HepG2 (cell line): ENCODE results near the gene SLC4A5. TPM values are rescaled to one million over a fixed set of nuclear protein-coding genes. Genes with fewer than 3 reads are reported as not detected.

ENCODE experiments used
- ATAC-seq: fragments of 200-7000 bp; cut with Tn5 transposase; 3 replicates; pipeline ENCODE4 v1.9.1; 2020; ENCODE audit warnings: mild to moderate bottlenecking, moderate library complexity
- BruUV-seq: library from RNA; stranded (reverse); fragments of 400-500 nt; replicated peaks from 2 replicates; lab custom pipeline; 2021; lab: Mats Ljungman, UMichigan
- CTCF ChIA-PET: fragments of 300-600 bp; formaldehyde crosslinking; extraction: SDS; loops from one replicate; lab custom pipeline; 2021; ENCODE audit warnings: low total read pairs, inconsistent platforms, low intra/inter-chr PET ratio; lab: Yijun Ruan, JAX
- POLR2A ChIA-PET: fragments of 350-600 bp; sonication (Branson Sonifier 250); formaldehyde crosslinking; loops from one replicate; lab custom pipeline; 2020; ENCODE audit warnings: antibody characterized with exemption, inconsistent platforms; lab: Yijun Ruan, JAX
- DNase-seq: peaks from one replicate; pipeline ENCODE4 v3.0.0-alpha.2; 2015; ENCODE audit warnings: low spot score
- FAIRE-seq: peaks from 3 replicates; lab custom pipeline; 2011; peaks lifted over from hg19 to GRCh38; lab: Jason Lieb, UNC
- H2AFZ ChIP-seq: one replicate; pipeline ENCODE4 v1.6.1; 2011; ENCODE audit warnings: low read length, inconsistent platforms
- H3K27ac ChIP-seq: fragments of 300-600 bp; 3 replicates; pipeline ENCODE4 v1.8.0; 2011; ENCODE audit warnings: mixed run types, mild to moderate bottlenecking, mixed read lengths, low read length, inconsistent platforms; ENCODE audit not compliant: insufficient read depth; ENCODE audit errors: extremely low read length
- H3K27me3 ChIP-seq, 2 experiments: fragments of 200-600 bp in 1 of 2; 2 replicates in 1 of 2; 3 replicates in 1 of 2; pipeline versions ENCODE4 v1.6.0 to v1.8.0; 2011; ENCODE audit warnings: low read length in 2 of 2, mild to moderate bottlenecking in 2 of 2, moderate library complexity in 2 of 2, inconsistent platforms in 1 of 2; ENCODE audit not compliant: insufficient read depth in 2 of 2, control insufficient read depth in 1 of 2
- H3K36me3 ChIP-seq, 2 experiments: fragments of 200-600 bp in 1 of 2; replicated peaks in 1 of 2; 2 replicates in 1 of 2; 3 replicates in 1 of 2; pipeline versions ENCODE4 v1.5.1 to v1.8.0; 2011; ENCODE audit warnings: low read length in 2 of 2, inconsistent platforms in 1 of 2; ENCODE audit not compliant: insufficient read depth in 2 of 2, control insufficient read depth in 1 of 2
- H3K4me1 ChIP-seq: 2 replicates; pipeline ENCODE4 v1.5.1; 2012; ENCODE audit warnings: low read length, inconsistent platforms; ENCODE audit not compliant: insufficient read depth
- H3K4me2 ChIP-seq: 2 replicates; pipeline ENCODE4 v1.6.0; 2011; ENCODE audit warnings: low read depth, low read length, inconsistent platforms
- H3K4me3 ChIP-seq, 3 experiments: fragments of 200-600 bp in 1 of 3; sonication (generic), shearing (Covaris generic) in 1 of 3; replicated peaks in 1 of 3; 2 replicates each; pipeline ENCODE4 v1.5.1; 2011 to 2016; ENCODE audit warnings: low read length in 3 of 3, inconsistent platforms in 2 of 3, low read depth in 2 of 3, mild to moderate bottlenecking in 2 of 3, control low read depth in 1 of 3, mixed read lengths in 1 of 3; ENCODE audit not compliant: insufficient read depth in 1 of 3
- H3K79me2 ChIP-seq: one replicate; pipeline ENCODE4 v1.6.1; 2011; ENCODE audit warnings: low read length, inconsistent platforms; ENCODE audit not compliant: insufficient read depth
- H3K9ac ChIP-seq: 2 replicates; pipeline ENCODE4 v1.6.0; 2011; ENCODE audit warnings: mild to moderate bottlenecking, low read depth, low read length, inconsistent platforms; ENCODE audit not compliant: insufficient read depth
- H3K9me3 ChIP-seq: 2 replicates; pipeline ENCODE4 v1.5.1; 2012; ENCODE audit warnings: mild to moderate bottlenecking, low read length
- H4K20me1 ChIP-seq: 2 replicates; pipeline ENCODE4 v1.6.0; 2011; ENCODE audit warnings: inconsistent platforms, mild to moderate bottlenecking, low read length, moderate library complexity; ENCODE audit not compliant: insufficient read depth
- BATF2 ChIP-seq: sonication (generic); formaldehyde crosslinking; IDR thresholded peaks from 2 replicates; pipeline ENCODE4 v1.8.0; 2022; ENCODE audit warnings: mild to moderate bottlenecking, missing genetic modification reagents, moderate library complexity
- FOSL2 ChIP-seq: sonication (generic); formaldehyde crosslinking; IDR thresholded peaks from 2 replicates; pipeline ENCODE4 v1.4.0; 2020; ENCODE audit warnings: missing genetic modification reagents
- GATAD2A ChIP-seq: IDR thresholded peaks from 2 replicates; pipeline ENCODE4 v1.6.1; 2016
- GRHL1 ChIP-seq: sonication (generic); formaldehyde crosslinking; conservative IDR thresholded peaks from 2 replicates; pipeline ENCODE4 v1.8.0; 2022; ENCODE audit warnings: missing genetic modification reagents
- HCFC1 ChIP-seq: fragments of 150-350 bp; IDR thresholded peaks from 2 replicates; pipeline ENCODE4 v1.6.1; 2014; ENCODE audit warnings: low read depth, low read length
- HOMEZ ChIP-seq: IDR thresholded peaks from 2 replicates; pipeline ENCODE4 v1.6.1; 2016; ENCODE audit warnings: low read depth
- KLF6 ChIP-seq: IDR thresholded peaks from 2 replicates; pipeline ENCODE4 v1.8.0; 2016; ENCODE audit warnings: missing biosample characterization, missing genetic modification reagents
- LRRFIP1 ChIP-seq: sonication (generic); formaldehyde crosslinking; conservative IDR thresholded peaks from 2 replicates; pipeline ENCODE4 v1.4.0; 2020; ENCODE audit warnings: missing genetic modification reagents
- NFYB ChIP-seq: sonication (generic); formaldehyde crosslinking; IDR thresholded peaks from 2 replicates; pipeline ENCODE4 v1.4.0; 2020; ENCODE audit warnings: missing genetic modification reagents
- PCBP1 ChIP-seq: fragments of 200-400 bp; formaldehyde crosslinking; IDR thresholded peaks from 2 replicates; pipeline ENCODE4 v1.6.1; 2017; ENCODE audit warnings: mild to moderate bottlenecking, low read depth, low read length, borderline replicate concordance
- SMYD3 ChIP-seq: sonication (generic); formaldehyde crosslinking; IDR thresholded peaks from 2 replicates; pipeline ENCODE4 v1.8.1; 2023; ENCODE audit warnings: mild to moderate bottlenecking, missing genetic modification reagents
- SOX6 ChIP-seq, 2 experiments: fragments of 450-650 bp in 1 of 2; sonication (generic) in 1 of 2; formaldehyde crosslinking in 1 of 2; IDR thresholded peaks; 2 replicates each; pipeline versions ENCODE4 v1.4.0 to v1.6.1; 2017 to 2020; ENCODE audit warnings: antibody characterized with exemption in 1 of 2, mild to moderate bottlenecking in 1 of 2, missing genetic modification reagents in 1 of 2
- SRSF1 ChIP-seq: fragments of 200-400 bp; formaldehyde crosslinking; optimal IDR thresholded peaks from 2 replicates; pipeline ENCODE3; 2017; ENCODE audit warnings: mild to moderate bottlenecking, low read depth, low read length, moderate library complexity
- ZBTB1 ChIP-seq: sonication (generic); formaldehyde crosslinking; IDR thresholded peaks from 2 replicates; pipeline ENCODE4 v1.4.0; 2020; ENCODE audit warnings: missing genetic modification reagents, borderline replicate concordance
- ZNF205 ChIP-seq: IDR thresholded peaks from 2 replicates; pipeline ENCODE4 v1.6.1; 2018; ENCODE audit warnings: missing biosample characterization, missing genetic modification reagents
- ZNF567 ChIP-seq: sonication (generic); formaldehyde crosslinking; IDR thresholded peaks from 2 replicates; pipeline ENCODE4 v1.8.1; 2023; ENCODE audit warnings: mild to moderate bottlenecking, missing genetic modification reagents, borderline replicate concordance
- ZNF740 ChIP-seq: sonication (generic); formaldehyde crosslinking; IDR thresholded peaks from 2 replicates; pipeline ENCODE4 v1.4.0; 2020; ENCODE audit warnings: missing genetic modification reagents
- WGBS: methylation state at CpG from one replicate; pipeline ENCODE4 v1.1.6; 2017; ENCODE audit warnings: low lambda C conversion rate; 5-methylcytosine and 5-hydroxymethylcytosine counted together
- in situ Hi-C: cut with HindIII; loops from 2 replicates; pipeline ENCODE4 v1.10.0; 2017; ENCODE audit warnings: low pct_unique_long_range_greater_than_20kb; ENCODE audit not compliant: extremely low pct_ligation_motif_present
- intact Hi-C: fragments of 100-400 bp; cut with micrococcal nuclease; formaldehyde crosslinking; loops from one replicate; pipeline ENCODE4 v1.10.0; 2022; ENCODE audit not compliant: unreplicated experiment
- polyA plus RNA-seq, 8 experiments: library from polyadenylated mRNA; depleted of rRNA in 3 of 8; stranded (reverse) in 7 of 8; unstranded in 1 of 8; fragments of >200 nt; fragmentation: Illumina TruSeq in 4 of 8; extraction: Trizol in 4 of 8; gene quantifications; 2 replicates each; pipeline versions ENCODE4 v1.2.1 to v1.2.3, GENCODE V29; 2011 to 2016; ENCODE audit warnings: low read depth in 4 of 8, missing spikeins in 1 of 8, mixed read lengths in 1 of 8; ENCODE audit not compliant: insufficient read depth in 1 of 8
- total RNA-seq, 5 experiments: library from RNA; depleted of rRNA; stranded (reverse); fragments of >200 nt; fragmentation: Illumina TruSeq; extraction: Trizol; gene quantifications; 2 replicates each; pipeline ENCODE4 v1.2.3, GENCODE V29; 2016; ENCODE audit warnings: low read depth in 1 of 5

Gene SLC4A5
- total and polyA plus RNA-seq, 2 of the 13 experiments (the other 11 are each of a cell fraction or from before 2014, with no cell fraction given) = 0.50 TPM; not detected in 1

GRCh38 chr2:74367789-74368188 lies 24.6 kb upstream of the SLC4A5 start:
- no peak overlapping the region for H2AFZ ChIP-seq
- in situ Hi-C loops = no loop called here
- no peak for FAIRE-seq

More at GRCh38 chr2:74367789-74368188, 24.6 kb upstream of the SLC4A5 start:
- Histone ChIP-seq H3K79me2 (no peaks in the 10 kb centered on the region), H3K4me1 (no peaks in the 10 kb centered on the region)
- intact Hi-C loops = no loop called here
- POLR2A ChIA-PET = no interaction called here
- TF ChIP-seq ZNF740 (no peak), GATAD2A (no peak), BATF2 (no peak), LRRFIP1 (CRISPR knock-in tag) (no peak), ZBTB1 (CRISPR knock-in tag) (no peak), SRSF1 (no peak), GRHL1 (CRISPR knock-in tag) (no peak), FOSL2 (CRISPR knock-in tag) (no peak), KLF6 (CRISPR knock-in tag) (no peak), ZNF567 (no peak), HCFC1 (no peak), ZNF205 (no peak), NFYB (CRISPR knock-in tag) (no peak), SMYD3 (CRISPR knock-in tag) (no peak), PCBP1 (no peak), HOMEZ (CRISPR knock-in tag) (no peak), SOX6 (IDR thresholded peaks at IDR 0.05) (no peak), SOX6 (CRISPR knock-in tag; IDR thresholded peaks at IDR 0.05) (no peak)
- TF ChIP-seq, all 625 proteins: peak for 0
- Histone ChIP-seq H3K9ac (no peak overlapping the region), H3K9me3 (no peaks in the 10 kb centered on the region), H3K36me3 (peaks cover 71 to 98% of the 10 kb centered on the region in 2 experiments), H3K27me3 (no peaks in the 10 kb centered on the region), H3K27ac (no peak overlapping the region), H3K4me3 (no peak overlapping the region), H4K20me1 (no peaks in the 10 kb centered on the region), H3K4me2 (no peak overlapping the region)
- DNase-seq (no peak), ATAC-seq (no peak)
- CTCF ChIA-PET = no interaction called here
- no TSS peak for BruUV-seq
- WGBS = 97% methylated on average over 6 of the region's 7 CpGs
